Ecto neural progenitor cell (in vitro differentiated cells): ENCODE measurements around the gene OPCML.

Source experiments
- DNase-seq: peaks from one replicate; pipeline ENCODE4 v3.0.0-alpha.2; 2018; ENCODE audit warnings: low spot score

Gene OPCML

DNA sequence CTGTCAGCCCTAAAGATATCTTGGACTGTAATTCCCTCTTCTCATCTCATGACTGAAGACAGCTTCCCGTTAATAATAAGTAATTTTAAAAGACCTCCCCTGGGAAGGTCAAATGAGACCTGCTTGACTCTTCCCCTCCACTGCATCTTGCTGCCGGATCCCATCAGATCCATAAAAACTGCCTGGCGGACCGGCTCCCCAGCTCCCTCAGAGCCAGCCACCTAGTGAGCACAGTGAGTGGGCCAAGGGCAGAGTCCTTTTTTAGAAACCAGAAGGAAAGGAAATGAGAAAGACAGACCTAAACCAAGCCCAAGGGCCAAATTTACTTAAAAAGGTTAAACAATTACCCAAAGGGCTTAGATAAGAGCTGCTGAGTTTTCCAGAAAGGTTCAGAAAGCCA is 595.3 kb downstream of the OPCML start:
- no peak for DNase-seq

DNA sequence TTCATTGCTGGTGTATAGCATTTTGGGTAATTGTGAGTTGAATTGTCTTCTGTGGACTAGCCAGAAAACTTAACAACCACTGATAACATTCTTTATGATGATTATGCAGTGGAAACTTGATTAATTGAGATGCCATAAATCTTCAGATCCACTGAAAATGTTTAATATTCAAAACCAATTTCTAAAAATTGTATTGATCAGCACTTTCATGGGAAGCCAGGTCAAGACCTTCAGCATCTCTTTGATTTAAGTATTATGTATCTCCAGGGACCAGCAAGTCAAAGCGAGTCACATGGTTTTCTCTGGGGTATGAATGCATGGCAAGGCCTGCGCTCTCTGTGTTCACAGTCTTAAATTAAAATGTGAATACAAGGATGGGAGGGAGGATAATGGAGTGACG is 596.9 kb downstream of the OPCML start:
- no peak for DNase-seq

DNA sequence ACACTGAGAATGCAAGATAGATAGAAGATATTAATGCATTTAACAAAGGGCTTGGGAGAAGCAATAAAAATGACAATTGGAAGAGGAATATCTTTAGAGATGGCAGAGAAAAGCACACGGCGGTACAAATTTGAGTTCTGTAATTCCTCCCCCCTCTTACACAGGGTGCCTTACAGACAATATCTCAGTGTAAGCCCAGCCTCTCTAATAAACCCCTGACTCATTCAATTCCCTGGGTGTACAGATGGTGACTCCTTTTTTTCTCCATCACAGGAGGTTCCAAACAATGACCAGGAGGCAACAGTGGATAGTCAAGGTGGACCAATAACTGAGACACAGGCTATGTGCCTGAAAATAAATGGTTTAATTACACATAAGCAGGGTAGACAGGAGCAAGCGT is 598.6 kb downstream of the OPCML start:
- no peak for DNase-seq

DNA sequence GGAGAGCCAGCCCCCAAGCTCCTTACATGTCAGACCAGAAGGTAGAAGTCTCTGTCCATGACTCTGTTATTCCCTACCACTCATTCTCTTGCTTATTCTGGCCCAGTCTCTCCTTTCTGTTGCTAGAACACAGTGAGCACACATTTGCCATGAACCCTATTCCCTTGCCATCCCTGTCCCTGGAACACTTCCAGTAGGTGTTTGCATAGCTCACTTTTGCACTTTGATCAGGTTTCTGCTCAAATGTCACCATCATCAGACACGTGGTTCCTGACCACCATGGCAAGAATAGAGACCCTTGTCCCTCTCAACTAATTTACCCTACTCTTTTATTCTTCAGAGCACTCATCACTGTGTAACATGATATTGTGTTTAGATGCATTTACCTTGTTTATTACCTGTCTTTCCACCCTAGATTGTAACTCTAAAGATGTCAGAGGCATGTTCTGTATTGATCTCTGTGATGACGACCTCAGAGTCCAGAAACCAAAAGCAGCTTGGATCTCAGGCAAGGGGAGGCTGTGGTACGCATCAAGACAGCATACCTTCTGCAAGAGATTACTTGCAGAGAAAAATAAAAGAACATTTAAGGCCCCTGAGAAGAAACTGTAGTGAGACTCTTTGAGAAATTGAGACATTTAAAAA is 606.4 kb downstream of the OPCML start:
- DNase-seq = no peak

DNA sequence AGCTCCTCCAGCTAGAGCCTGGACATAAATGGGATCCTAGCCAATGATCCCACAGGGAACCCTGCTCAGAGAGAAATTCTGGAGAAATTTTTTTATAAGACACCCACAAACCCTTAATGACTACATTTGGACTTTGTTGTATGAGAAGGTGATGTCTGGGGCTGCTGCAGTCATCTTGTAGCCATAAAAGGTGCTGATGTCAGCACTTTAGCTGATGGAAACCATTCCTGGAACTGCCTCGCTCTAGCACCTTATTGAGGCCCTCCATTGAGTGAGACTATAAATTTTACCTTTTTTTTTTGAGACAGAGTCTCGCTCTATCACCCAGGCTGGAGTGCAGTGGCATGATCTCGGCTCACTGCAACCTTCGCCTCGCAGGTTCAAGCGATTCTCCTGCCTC is 610.7 kb downstream of the OPCML start:
- no peak for DNase-seq

DNA sequence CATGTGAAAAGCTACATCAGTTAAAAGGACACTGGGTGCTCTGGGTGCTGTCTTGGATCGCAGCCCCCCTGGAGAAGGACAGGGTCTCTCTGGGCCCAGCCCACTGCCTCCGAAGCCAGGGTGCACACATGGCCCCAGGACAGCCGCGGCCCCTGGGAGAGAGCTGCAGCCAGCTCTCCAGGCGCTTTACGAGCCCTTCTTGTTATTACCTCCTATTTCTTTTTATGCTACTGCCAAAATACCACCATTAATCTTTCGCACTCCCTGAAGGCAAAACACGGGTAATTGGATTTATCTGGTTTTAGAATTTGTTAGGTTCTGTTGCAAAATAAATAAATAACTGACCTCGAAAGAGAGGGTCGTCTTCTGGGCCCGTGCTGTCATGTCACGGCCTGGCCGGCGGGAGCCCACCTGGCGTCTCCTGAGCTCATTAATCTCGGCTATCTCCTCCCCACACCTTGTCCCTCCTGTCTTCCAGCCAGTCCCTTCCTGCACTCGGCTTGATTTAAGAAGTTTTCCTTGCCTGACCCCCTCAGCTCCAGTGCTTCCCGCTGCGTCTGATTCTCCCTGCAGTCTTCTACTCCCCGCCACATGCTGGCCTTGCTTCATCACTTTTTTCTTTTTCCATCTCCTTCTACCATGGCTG is 611.7 kb downstream of the OPCML start:
- DNase-seq = no peak

DNA sequence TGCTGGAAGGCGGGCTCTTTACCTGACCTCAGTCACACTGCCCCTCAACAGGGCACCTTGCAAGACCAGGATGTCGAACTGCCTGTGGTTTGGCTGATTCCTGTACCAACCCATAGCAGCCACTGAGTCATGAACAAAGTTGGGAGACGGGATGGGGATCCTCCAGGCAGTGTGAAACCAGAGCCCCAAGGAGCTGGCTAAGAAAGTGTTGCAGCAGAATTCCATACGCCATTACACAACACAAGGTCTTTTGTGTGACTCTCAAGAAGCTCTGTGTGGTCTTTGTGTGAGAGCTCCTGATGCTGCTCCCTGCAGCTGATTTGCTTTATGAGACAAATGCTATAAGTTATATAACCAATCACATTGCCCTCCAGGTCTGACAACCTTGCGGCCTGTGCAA is 617.7 kb downstream of the OPCML start:
- no peak for DNase-seq

DNA sequence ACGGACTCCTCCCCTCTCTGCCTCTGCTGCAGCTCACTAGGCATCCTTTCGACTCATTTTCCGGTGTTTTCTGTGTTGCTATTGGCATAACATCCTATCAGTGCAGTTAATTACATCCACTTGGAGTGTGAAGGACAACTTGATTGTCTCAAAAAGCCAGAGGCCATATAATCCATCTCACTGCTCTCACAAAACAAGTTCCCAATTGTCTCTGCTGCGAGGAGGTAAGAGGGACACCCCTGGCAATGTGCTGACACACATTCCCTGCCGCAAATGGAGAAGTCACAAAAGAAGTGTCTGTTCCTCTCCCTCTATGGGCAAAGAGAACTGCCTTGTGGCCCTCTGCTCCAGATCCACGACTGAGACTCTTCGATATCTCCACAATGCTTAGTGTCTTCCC is 618.4 kb downstream of the OPCML start:
- no peak for DNase-seq

DNA sequence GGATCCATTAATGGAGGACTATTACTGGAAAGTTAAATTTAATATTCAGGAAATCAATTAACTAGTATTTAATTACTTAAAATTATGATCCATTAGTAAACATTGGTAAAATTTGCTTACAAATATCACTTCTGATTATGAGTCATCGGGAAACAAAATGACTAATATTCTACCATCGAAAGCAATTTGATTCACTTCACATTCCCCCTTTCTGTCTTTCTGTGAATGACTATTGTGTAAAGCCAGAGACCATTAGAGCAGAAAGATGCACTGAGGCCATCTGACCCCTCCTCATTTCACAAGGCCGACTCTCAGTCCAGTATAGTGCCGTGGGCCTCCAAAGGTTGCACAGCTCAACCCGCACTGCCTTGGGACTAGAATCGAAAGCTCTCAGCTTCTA is 619.0 kb downstream of the OPCML start:
- DNase-seq = no peak

DNA sequence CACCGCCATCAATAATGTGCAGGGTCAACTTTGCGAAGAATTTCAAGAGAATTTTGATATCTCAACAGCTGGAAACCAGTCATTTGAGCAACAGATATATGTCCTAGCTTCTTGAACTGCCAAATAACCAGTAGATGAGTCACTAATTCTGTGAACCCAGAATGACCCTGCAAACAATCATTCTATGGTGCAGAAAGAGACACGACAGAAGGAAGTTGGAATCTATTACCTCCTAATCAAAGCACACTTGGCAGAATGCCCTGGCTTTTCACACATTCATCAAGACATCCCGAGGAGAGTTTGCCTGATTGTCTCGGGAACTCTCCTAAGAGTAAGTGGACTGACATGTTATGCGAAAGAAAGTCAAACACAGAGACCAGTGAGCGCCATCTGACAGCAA is 621.1 kb downstream of the OPCML start:
- no peak for DNase-seq

DNA sequence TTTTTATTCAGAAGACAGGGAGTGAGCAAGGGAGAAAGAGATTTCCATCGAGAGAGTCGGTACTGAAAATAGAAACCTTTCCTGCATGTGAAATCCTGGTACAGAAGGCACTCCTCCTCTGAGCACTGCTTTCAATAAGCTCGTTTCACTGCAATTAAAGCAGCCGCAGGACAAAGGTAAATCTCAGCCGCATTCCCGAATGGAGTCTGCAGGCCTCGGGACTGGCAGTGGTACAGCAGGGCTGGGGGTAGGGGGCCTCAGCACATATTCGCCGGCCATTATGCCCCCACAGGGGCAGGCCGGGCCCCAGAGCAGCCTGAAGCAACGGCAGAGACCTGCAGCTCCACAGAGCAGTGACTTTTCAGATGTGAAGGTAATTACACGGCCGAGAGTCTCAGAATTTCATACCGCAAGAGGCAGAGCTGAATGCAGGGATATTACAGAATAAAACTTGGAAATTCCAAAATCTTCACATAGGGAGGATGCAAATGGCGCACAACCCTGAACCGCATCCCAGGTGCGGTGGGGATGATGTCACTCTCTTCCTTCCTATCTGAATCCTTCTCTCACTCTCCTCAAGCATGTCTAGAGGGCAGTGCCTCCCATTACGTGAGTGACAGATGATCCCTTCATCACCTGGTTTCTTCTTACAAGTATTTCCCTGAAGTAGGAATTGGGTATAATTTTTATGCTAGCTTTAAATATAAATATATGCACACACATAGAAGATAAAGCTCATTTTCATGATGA is 622.1 kb downstream of the OPCML start:
- DNase-seq = no peak

DNA sequence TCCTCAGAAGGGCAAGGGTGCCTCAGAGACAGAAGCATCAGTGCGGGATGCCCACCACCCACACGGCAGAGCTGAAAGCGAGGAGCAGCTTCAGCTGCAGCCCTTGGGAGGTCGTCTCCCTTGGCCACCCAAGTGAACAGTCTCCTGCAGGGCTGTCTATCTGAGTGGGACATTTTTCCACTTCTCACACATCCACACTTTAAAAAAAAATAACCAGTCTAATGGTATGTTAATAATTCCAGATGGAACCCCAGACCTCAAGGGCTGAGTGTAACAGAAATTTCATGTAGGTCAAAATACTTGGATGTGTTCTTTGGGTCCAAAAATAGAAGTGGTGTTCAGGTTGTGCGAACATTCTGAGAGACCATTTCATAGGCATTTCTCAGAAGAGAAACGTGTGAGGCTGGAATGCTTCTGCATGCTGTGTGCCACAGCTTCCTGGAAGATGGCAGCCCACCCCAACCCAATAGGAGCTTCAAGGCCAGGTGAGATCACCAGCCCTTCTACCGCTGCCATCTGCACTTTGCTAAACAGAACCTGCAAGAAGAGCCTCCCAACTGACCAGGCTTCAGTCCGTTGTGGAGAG is 623.2 kb downstream of the OPCML start:
- DNase-seq = no peak

DNA sequence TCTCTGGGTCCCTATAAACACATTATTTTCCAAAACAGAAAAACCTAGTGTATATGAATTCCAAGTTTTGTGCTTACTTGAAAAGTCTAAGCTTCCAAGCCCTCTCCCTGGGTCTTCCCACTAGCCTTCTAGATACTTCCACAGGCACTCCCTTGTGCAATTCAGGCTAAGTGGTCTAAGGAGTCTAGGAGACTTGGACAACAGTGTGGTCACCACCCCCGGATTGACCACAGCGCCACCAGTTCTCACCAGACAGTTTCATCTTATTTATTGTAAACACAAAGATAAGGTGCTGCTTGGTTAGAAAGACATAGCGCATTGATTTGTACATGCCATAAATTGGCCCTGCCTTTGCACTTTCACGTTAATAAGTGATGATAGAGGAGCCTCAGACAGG is 623.9 kb downstream of the OPCML start:
- no peak for DNase-seq

DNA sequence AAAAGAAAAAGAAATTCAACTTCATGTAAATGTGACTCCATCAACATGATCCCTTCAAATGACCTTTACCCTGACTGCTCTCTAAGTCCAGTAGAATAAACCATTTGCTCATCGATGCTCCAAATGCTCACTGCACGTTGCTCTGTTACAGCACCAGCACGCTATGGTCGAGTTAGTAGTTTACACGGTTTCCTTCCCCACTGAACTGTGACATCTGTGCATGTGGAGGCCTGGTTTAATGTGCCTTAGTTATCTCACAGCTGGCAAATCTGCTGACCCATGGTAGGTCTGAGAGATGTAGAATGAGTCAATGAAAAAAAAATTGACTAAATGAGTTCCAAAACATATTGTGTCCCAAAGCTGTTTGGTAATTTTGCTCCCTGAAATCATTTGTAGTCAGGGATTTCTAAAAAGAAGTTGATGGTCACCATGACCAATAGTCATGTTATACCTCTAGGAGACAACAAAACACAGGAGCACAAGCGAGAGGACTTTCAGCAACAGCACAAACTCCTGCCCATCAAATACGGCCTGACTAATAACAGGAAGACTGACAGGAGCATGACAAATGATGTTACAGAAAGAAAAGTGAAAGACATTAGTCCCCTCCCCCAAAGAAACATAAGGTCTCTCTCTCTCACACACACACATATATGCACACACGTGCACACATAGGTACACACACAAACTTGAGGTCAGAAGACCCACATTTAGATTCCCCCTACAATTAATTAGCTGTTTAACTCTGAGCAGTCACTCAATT is 624.5 kb downstream of the OPCML start:
- DNase-seq = no peak

DNA sequence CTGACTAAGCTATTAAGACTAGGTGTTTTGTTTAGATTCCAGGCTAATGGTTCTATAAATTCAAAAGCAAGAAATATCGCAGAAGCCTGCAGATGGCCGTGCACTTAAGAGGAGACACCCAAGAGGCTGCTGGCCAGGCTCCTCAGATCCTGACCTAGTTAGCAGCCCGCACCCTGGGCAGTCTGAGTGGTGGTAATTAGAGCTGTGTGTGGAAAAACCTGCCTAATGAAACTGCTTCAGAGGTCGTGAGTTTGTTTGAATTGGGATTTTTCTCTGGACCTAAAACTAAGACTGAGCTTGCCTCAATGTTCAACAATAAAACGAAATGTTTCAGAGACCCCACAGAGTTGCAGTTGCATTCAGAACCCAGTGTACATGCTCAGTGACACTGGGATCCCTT is 627.7 kb downstream of the OPCML start:
- DNase-seq = no peak

DNA sequence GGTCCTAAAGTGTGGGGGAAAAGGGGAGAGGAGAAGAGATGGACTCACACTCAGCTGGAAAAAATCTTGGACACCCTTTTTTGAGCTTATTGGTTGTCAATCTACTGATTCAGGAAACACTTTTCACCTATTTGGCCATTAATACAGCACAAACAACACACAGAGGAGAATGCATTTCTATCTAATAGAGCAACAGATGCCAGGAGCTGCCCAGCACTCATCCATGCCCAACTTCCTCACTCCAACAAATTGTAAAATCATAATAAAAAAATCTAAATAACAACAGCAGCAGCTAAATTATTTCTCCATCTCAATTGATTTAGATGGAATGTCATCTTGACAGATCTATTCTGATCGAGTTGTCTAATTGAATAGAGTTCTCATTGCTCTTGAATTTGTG is 628.2 kb downstream of the OPCML start:
- no peak for DNase-seq

DNA sequence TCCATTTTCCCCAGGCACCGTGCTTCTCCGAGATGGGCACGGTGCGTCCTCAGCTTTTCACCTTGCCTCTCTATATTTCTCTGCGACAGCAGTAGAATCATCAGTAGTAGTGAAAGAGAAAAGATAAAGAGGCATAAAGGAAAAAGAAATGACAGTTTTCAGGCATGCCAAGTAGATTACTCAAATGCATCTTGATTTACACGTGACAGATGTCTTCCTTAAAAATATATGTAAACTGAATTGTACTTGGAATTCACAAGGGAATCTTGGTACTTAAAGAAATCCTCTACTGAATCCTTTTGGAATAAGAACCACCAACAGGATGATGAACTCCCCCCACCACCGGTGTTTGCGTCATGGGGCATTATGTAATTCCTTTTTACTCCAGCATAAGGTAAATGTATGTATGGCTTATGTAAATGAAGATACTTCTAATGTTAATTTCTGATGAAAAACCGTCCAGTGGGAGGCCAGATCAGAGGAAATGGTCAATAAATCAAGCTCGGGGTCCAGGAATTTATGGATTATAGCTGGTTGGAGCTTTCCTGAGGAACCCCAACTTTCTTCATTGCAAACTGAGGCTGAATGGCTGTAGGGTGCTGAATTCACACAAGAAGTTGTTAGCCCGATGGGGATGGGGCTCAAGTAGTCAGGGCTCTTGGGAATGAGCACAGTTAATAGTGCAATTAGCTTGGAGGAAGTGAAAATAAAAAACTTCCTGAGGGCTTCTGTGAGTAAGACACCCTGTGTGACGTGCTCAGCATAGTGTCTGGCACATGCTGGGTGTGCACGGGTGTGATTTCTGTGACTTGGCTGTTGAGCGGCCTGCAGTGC is 630.4 kb downstream of the OPCML start:
- no peak for DNase-seq

DNA sequence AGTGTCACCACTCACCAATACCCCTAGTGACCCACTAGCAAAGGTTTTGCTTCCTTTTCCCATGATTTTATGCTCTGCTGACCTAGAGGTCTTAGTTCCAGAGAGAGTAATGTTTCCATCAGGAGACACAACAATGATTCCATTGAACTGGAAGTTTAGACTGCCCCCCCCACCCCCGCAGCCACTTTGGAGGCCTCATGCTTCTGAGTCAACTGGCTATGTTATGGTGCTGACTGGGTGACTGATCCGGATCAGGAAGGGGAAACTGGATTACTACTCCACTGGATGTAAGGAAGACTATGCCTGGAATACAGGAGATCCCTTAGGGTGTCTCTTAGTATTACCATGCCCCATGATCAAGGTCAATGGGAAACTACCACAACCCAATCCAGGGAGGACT is 633.6 kb downstream of the OPCML start:
- DNase-seq = no peak

DNA sequence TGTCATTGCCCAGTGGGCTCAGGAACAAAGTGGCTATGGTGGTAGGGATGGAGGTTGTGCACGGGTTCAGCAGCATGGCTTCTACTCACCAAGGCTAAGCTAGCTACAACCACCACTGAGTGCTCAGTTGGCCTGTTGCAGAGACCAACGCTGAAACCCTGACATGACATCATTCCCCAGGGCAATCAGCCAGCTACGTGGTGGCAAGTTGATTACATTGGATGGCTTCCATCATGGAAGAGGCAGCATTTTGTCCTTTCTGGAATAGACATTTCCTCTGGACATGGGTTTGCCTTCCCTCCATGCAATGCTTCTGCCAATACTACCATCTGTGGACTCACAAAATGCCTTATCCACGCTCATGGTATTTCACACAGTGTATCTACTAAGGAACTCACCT is 634.3 kb downstream of the OPCML start:
- no peak for DNase-seq

DNA sequence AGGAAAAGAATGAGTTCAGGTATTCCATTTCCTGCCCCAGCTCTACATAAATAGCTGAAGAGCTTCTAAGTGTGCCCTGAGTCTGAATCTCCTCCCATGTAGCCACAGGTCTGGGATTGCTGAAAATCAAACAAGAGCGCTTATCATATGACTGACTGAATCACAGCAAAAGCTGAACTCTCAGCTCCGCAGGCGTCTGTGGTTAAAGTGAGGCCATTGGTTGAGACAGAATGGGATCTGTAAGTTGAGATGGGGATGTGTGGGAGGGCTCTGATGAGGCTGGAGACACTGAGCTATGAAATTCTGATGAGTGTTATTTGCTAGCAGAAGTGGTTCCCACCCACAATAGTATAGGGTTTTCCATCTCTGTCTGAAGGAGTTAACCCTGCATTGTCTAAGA is 637.0 kb downstream of the OPCML start:
- no peak for DNase-seq

DNA sequence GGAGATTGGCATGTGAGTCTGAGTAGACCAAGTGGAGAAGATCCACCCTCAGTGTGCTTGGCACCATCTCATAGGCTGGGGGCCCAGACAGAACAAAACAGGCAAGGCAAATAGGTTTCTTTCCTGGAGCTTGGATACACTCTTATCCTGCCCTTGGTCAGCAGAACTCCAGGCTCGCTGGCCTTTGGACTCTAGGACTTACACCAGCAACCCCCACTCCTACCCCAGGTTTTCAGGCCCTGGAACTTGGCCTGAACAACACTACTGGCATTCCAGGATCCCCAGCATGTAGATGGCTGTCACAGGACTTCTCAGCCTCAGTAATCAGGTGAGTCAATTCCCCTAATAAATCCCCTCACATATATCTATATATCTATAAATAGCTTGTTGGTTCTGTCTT is 637.7 kb downstream of the OPCML start:
- no peak for DNase-seq

DNA sequence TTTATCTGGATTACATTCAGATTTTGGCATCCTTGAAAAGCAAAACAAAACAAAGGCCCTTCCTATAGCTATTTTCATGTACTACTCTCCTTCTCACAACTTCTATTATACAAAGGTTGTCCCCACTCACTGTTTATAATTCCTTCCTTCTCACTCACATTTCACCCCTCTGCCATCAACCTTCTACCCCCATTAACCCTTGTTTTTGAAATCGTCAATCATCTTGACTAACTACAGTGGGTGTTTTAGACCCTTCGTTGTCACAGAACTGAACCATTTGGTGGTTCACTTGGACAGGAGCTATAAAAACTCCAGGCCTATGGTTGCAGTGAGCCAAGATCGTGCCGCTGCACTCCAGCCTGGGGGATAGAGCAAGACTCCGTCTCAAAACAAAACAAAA is 639.4 kb downstream of the OPCML start:
- DNase-seq = no peak
